GM12801 (cell line): Measurements from ENCODE around the gene BCKDK.

Experiments
- CTCF ChIP-seq: IDR thresholded peaks from one replicate; pipeline ENCODE4 v1.5.1; 2011; ENCODE audit warnings: control low read depth; ENCODE audit not compliant: insufficient read length; ENCODE audit errors: extremely low read depth

BCKDK gene

DNA sequence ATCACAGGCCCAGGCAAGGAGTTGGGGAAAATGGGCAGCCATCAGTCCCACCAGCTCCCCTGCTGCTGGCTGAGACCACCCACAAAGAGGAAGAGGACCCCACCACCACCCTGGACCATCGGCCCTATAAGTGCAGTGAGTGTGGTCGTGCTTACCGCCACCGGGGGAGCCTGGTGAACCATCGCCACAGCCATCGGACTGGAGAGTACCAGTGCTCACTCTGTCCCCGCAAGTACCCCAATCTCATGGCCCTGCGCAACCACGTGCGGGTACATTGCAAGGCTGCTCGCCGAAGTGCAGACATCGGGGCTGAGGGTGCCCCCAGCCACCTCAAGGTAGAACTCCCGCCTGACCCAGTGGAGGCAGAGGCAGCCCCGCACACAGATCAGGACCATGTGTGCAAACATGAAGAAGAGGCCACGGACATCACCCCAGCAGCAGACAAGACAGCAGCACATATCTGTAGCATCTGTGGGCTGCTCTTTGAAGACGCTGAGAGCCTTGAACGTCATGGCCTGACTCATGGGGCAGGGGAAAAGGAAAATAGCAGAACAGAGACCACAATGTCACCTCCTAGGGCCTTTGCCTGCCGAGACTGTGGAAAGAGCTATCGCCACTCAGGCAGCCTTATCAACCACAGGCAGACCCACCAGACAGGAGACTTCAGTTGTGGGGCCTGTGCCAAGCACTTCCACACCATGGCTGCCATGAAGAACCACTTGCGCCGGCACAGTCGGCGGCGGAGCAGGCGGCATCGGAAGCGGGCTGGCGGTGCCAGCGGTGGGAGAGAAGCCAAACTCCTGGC is 30.4 kb upstream of the BCKDK start:
- no peak for TF ChIP-seq CTCF

DNA sequence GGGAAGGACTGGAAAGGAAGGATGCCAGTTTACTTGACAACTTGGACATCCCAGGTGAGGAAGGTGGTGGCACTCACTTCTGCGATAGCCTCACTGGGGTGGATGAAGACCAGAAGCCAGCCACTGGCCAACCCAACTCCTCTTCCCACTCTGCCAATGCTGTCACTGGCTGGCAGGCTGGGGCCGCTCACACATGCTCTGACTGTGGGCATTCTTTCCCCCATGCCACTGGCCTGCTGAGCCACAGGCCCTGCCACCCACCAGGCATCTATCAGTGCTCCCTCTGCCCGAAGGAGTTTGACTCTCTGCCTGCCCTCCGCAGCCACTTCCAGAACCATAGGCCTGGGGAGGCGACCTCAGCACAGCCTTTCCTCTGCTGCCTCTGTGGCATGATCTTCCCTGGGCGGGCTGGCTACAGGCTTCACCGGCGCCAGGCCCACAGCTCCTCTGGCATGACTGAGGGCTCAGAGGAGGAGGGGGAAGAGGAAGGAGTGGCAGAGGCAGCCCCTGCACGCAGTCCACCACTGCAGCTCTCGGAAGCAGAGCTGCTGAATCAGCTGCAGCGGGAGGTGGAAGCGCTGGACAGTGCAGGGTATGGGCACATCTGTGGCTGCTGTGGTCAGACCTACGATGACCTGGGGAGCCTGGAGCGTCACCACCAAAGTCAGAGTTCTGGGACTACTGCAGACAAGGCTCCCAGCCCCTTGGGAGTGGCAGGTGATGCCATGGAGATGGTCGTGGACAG is 29.4 kb upstream of the BCKDK start:
- no peak for TF ChIP-seq CTCF

- no peak for TF ChIP-seq CTCF
Measured at GRCh38 chr16:31079342-31079944, 28.7 kb upstream of the BCKDK start.

DNA sequence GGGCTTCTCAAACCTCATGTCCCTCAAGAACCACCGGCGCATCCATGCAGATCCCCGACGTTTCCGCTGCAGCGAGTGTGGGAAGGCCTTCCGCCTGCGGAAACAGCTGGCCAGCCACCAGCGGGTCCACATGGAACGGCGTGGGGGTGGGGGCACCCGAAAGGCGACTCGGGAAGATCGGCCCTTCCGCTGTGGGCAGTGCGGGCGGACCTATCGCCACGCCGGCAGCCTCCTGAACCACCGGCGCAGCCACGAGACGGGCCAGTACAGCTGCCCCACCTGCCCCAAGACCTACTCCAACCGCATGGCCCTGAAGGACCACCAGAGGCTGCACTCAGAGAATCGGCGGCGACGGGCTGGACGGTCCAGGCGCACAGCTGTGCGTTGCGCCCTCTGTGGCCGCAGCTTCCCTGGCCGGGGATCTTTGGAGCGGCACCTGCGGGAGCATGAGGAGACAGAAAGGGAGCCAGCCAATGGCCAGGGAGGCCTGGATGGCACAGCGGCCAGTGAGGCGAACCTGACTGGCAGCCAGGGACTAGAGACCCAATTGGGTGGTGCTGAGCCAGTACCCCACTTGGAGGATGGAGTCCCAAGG is 28.1 kb upstream of the BCKDK start:
- TF ChIP-seq CTCF: no peak

- TF ChIP-seq CTCF: no peak
Measured at GRCh38 chr16:31080756-31081419, 27.3 kb upstream of the BCKDK start.

DNA sequence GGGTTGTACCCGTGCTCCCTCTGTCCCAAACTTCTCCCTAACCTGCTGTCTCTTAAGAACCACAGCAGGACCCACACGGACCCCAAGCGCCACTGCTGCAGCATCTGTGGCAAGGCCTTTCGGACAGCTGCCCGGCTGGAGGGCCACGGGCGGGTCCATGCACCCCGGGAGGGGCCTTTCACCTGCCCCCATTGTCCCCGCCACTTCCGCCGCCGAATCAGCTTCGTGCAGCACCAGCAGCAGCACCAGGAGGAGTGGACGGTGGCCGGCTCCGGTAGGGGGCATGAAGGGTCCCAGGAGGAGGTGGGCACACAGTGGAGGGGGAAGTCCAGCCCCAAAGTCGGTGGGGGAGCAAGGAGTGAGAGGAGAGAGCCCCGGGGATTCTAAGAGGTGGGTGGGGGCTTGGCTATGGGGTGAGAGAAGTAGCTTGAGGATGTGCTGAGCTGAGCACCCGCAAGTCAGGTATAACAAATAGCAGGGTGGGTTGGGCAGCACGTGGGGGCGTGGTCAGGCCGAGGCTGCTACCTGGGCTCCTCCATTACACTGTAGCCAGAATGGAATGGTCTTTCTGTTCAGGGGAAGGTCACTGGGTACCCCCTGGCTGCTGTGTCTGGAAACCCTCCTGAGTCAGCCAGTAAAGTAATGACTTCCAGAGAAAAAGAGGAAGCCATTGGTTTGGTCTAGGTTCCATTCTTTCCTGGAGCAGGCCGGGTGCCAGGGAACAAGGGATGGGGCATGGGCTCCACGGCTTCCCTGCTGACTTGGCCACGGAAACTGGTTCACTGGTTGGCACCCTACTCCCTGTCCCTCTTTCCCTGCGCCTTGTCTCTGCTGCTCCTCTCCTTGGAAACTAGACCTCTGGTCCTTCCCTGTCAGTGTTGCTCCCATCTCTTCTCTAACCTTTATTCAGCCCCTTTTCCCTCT is 26.5 kb upstream of the BCKDK start:
- TF ChIP-seq CTCF: no peak
